ENCODE data around the gene FKBP1C. TPM values are rescaled to one million over a fixed set of nuclear protein-coding genes. Genes with fewer than 3 reads are reported as not detected.
"Not testable (repeated sequence)": the region's sequence is repeated elsewhere in the genome, so short reads cannot be mapped to it uniquely, and the experiment has no call there.

The FKBP1C gene
- polyA plus RNA-seq (2011; rRNA removed) = 2.2 and 4.4 TPM in 2 replicates
- polyA plus RNA-seq (2012; cell fraction: cytosol; rRNA removed) = 1.5 and 2.1 TPM in 2 replicates
- 0.19 and 0.34 TPM in 2 replicates for polyA plus RNA-seq (2012; cell fraction: nucleus; rRNA removed)
- 0.38 to 1.2 TPM (median 0.62 TPM) in 3 replicates for polyA plus RNA-seq (2017; fragmentation: RNase III; extraction: RNeasy Plus Mini Kit Qiagen cat#74134 plus additional on column Dnase treatment)
- 0.39 and 0.45 TPM in 2 replicates for polyA minus RNA-seq (2011; rRNA and poly(A)+ RNA removed)

DNA sequence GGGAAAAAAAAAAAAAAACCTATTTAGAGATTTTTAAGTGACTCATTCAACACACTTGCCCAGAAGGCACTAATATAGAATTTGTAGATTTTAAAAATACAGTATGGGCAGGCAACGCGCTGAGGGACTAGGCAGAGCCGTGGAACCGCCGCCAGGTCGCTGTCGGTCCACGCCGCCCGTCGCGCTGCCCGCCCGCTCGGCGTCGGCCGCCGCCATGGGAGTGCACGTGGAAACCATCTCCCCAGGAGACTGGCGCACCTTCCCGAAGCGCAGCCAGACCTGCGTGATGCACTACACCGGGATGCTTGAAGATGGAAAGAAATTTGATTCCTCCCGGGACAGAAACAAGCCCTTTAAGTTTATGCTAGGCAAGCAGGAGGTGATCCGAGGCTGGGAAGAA lies at the start of gene FKBP1C:
TSS of gene FKBP1C (plus strand) at position 127 of the 400 bp plus-strand sequence.
- POLR2A ChIA-PET; H3K4me3 ChIP-seq; H3K4me2 ChIP-seq; DNase-seq (ENCODE audit: low read depth in 1 of 2, low spot score in 1 of 2); CTCF ChIA-PET; FAIRE-seq; ATAC-seq; H3K27ac ChIP-seq; H3K9me3 ChIP-seq; H3K4me1 ChIP-seq: not testable (repeated sequence)
- 68% methylated on average over 27 of the region's 27 CpGs for WGBS (ENCODE audit: missing lambda C conversion rate)

DNA sequence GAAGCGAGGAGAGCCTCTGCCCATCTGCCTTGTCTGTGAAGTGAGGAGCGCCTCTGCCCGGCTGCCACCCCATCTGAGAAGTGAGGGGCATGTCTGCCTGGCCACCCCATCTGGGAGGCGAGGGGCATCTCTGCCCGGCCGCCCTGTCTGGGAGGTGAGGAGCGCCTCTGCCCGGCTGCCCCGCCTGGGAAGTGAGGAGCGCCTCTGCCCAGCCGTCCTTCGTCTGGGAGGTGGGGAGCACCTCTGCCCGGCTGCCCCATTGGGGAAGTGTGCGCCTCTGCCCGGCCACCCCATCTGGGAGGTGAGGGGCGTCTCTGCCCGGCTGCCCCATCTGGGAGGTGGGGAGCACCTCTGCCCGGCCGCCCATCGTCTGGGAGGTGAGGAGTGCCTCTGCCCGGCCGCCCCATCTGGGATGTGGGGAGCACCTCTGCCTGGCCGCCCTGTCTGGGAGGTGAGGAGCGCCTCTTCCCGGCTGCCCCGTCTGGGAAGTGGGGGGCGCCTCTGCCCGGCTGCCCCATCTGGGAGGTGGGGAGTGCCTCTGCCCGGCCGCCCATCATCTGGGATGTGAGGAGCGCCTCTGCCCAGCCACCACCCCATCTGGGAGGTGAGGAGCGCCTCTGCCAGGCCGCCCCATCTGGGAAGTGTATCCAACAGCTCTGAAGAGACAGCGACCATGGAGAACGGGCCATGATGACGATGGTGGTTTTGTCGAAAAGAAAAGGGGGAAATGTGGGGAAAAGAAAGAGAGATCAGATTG lies 47.0 kb upstream of the FKBP1C start:
- CTCF ChIA-PET; POLR2A ChIA-PET; H3K4me2 ChIP-seq; H3K9me3 ChIP-seq; H3K4me3 ChIP-seq; ATAC-seq; H3K27ac ChIP-seq; H3K4me1 ChIP-seq; FAIRE-seq; DNase-seq (ENCODE audit: low read depth in 1 of 2, low spot score in 1 of 2): not testable (repeated sequence)
- WGBS (ENCODE audit: missing lambda C conversion rate) = 75% methylated on average over 6 of the region's 37 CpGs

DNA sequence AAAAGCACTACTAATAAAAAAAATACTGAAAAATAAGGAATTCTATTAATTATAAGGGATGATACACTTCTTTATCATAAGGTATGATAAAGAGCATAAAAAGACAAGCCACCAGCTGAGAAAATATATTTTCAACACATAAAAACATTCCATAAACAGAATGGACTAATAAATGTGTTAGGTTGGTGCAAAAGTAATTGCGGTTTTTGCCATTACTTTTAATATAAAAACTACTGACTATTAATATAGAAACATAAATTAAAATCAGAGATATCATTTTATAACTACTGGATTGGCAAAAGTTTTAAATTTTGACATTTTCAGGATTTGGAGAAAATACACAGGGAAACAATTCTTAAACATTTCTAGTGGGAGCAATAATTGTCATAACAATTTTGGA lies 37.1 kb upstream of the FKBP1C start:
- ChIA-PET CTCF (no interaction called here), POLR2A (no interaction called here)
- no peak for ATAC-seq
- Histone ChIP-seq H3K27ac (no peak overlapping the region), H3K4me2 (no peak overlapping the region), H3K9me3 (no peaks in the 10 kb centered on the region), H3K4me1 (no peaks in the 10 kb centered on the region), H3K4me3 (no peak overlapping the region)
- WGBS (ENCODE audit: missing lambda C conversion rate) = 0% methylated on average over 1 of the region's 1 CpG
- no peak for FAIRE-seq
- no peak for TF ChIP-seq JUN (IDR thresholded peaks at IDR 0.05)
- TF ChIP-seq CEBPB (IDR thresholded peaks at IDR 0.05) = no peak
- no peak for TF ChIP-seq ESRRA (IDR thresholded peaks at IDR 0.05; ENCODE audit: borderline replicate concordance, low read length)
- no peak for TF ChIP-seq JUNB (IDR thresholded peaks at IDR 0.05)
- TF ChIP-seq CHD2 (IDR thresholded peaks at IDR 0.05; ENCODE audit: low read length, partially characterized antibody) = no peak
- no peak for DNase-seq (ENCODE audit: low read depth in 1 of 2, low spot score in 1 of 2)

DNA sequence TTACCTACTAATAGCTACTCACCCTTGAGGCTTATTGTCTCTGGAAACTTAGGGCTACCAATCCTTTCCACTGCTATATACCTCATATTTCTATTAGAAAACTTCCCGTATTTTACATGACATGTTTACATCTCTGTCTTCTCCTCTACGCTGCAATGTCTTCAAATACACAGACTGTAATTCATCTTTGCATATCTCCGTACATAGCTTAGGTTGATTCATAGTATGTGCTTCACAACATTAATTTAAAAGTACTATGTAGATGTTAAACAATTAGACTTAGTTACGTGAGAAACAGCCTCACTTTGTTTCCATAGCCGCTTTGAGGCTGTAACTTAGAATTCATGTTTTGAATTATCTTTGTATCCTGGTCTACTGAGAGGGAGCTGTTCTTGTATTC lies 35.1 kb upstream of the FKBP1C start:
- FAIRE-seq (no peak), DNase-seq (ENCODE audit: low read depth in 1 of 2, low spot score in 1 of 2) (no peak), ATAC-seq (no peak)
- Histone ChIP-seq H3K4me1 (no peaks in the 10 kb centered on the region), H3K27ac (no peak overlapping the region), H3K4me2 (no peak overlapping the region), H3K4me3 (no peak overlapping the region), H3K9me3 (no peaks in the 10 kb centered on the region)
- ChIA-PET POLR2A (no interaction called here), CTCF (no interaction called here)
- WGBS (ENCODE audit: missing lambda C conversion rate) = 25% methylated on average over 5 of the region's 5 CpGs
- TF ChIP-seq RARB (CRISPR knock-in tag; IDR thresholded peaks at IDR 0.05) = no peak
- TF ChIP-seq KDM1A (IDR thresholded peaks at IDR 0.05; ENCODE audit: low read depth) = no peak
- no peak for TF ChIP-seq FOSB (CRISPR knock-in tag; IDR thresholded peaks at IDR 0.05)
- TF ChIP-seq, protein P1, sequence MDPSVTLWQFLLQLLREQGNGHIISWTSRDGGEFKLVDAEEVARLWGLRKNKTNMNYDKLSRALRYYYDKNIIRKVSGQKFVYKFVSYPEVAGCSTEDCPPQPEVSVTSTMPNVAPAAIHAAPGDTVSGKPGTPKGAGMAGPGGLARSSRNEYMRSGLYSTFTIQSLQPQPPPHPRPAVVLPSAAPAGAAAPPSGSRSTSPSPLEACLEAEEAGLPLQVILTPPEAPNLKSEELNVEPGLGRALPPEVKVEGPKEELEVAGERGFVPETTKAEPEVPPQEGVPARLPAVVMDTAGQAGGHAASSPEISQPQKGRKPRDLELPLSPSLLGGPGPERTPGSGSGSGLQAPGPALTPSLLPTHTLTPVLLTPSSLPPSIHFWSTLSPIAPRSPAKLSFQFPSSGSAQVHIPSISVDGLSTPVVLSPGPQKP (IDR thresholded peaks at IDR 0.05; ENCODE audit: low read depth, low read length) = no peak
- TF ChIP-seq, protein P2, sequence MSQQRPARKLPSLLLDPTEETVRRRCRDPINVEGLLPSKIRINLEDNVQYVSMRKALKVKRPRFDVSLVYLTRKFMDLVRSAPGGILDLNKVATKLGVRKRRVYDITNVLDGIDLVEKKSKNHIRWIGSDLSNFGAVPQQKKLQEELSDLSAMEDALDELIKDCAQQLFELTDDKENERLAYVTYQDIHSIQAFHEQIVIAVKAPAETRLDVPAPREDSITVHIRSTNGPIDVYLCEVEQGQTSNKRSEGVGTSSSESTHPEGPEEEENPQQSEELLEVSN (IDR thresholded peaks at IDR 0.05; ENCODE audit: borderline replicate concordance, low read depth) = no peak
- TF ChIP-seq ZSCAN20 (CRISPR knock-in tag; IDR thresholded peaks at IDR 0.05) = no peak
- TF ChIP-seq, protein P3, sequence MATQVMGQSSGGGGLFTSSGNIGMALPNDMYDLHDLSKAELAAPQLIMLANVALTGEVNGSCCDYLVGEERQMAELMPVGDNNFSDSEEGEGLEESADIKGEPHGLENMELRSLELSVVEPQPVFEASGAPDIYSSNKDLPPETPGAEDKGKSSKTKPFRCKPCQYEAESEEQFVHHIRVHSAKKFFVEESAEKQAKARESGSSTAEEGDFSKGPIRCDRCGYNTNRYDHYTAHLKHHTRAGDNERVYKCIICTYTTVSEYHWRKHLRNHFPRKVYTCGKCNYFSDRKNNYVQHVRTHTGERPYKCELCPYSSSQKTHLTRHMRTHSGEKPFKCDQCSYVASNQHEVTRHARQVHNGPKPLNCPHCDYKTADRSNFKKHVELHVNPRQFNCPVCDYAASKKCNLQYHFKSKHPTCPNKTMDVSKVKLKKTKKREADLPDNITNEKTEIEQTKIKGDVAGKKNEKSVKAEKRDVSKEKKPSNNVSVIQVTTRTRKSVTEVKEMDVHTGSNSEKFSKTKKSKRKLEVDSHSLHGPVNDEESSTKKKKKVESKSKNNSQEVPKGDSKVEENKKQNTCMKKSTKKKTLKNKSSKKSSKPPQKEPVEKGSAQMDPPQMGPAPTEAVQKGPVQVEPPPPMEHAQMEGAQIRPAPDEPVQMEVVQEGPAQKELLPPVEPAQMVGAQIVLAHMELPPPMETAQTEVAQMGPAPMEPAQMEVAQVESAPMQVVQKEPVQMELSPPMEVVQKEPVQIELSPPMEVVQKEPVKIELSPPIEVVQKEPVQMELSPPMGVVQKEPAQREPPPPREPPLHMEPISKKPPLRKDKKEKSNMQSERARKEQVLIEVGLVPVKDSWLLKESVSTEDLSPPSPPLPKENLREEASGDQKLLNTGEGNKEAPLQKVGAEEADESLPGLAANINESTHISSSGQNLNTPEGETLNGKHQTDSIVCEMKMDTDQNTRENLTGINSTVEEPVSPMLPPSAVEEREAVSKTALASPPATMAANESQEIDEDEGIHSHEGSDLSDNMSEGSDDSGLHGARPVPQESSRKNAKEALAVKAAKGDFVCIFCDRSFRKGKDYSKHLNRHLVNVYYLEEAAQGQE (IDR thresholded peaks at IDR 0.05) = no peak
- no peak for TF ChIP-seq ZNF302 (CRISPR knock-in tag; IDR thresholded peaks at IDR 0.05)
- no peak for TF ChIP-seq MAFK (IDR thresholded peaks at IDR 0.05; ENCODE audit: partially characterized antibody)

All from A549 (cell line).